Esophagus squamous epithelium (tissue), 4 donors: ENCODE data around the gene RIPOR2.

Experiments used
- POLR2A ChIP-seq, 4 donors: fragments of 450-650 bp; IDR thresholded peaks; one replicate each; pipeline ENCODE4 v1.6.1; 2017; ENCODE audit warnings: antibody characterized with exemption in 4 of 4, mild to moderate bottlenecking in 4 of 4, moderate library complexity in 3 of 4
- TF ChIP-seq, protein P1 (sequence below), 6 experiments: fragments of 450-650 bp in 4 of 6; fragments of 200-600 bp in 2 of 6; sonication (generic) in 2 of 6; IDR thresholded peaks; one replicate each; pipeline ENCODE4 v1.5.1; 2016 to 2019; ENCODE audit warnings: antibody characterized with exemption in 6 of 6, mild to moderate bottlenecking in 4 of 6, moderate library complexity in 4 of 6

DNA sequence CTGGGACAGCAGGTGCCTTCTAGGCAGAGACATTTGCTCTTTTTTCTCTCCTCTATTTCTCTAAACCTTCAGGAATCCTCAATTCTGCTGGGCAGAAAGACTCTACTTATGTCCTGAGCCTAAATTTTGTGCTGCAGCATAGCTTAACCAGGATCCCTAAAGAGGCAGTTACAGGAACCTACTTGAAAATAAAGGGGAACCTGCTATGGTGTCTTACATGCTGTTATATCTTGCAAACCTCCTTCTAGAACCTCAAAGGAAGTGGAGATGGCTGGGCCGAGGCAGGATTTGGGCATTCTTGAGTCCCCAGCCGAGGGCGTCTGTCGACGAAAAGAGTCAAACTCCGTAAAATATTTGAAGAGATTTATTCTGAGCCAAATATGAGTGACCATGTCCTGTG lies 178.1 kb downstream of the RIPOR2 start:
- TF ChIP-seq, protein P1, sequence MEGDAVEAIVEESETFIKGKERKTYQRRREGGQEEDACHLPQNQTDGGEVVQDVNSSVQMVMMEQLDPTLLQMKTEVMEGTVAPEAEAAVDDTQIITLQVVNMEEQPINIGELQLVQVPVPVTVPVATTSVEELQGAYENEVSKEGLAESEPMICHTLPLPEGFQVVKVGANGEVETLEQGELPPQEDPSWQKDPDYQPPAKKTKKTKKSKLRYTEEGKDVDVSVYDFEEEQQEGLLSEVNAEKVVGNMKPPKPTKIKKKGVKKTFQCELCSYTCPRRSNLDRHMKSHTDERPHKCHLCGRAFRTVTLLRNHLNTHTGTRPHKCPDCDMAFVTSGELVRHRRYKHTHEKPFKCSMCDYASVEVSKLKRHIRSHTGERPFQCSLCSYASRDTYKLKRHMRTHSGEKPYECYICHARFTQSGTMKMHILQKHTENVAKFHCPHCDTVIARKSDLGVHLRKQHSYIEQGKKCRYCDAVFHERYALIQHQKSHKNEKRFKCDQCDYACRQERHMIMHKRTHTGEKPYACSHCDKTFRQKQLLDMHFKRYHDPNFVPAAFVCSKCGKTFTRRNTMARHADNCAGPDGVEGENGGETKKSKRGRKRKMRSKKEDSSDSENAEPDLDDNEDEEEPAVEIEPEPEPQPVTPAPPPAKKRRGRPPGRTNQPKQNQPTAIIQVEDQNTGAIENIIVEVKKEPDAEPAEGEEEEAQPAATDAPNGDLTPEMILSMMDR (IDR thresholded peaks at IDR 0.05), result no peak
- no peak for TF ChIP-seq POLR2A (IDR thresholded peaks at IDR 0.05)
